ENCODE data around the gene ALPK3. TPM values are rescaled to one million over a fixed set of nuclear protein-coding genes. Genes with fewer than 3 reads are reported as not detected.

The ALPK3 gene, protein sequence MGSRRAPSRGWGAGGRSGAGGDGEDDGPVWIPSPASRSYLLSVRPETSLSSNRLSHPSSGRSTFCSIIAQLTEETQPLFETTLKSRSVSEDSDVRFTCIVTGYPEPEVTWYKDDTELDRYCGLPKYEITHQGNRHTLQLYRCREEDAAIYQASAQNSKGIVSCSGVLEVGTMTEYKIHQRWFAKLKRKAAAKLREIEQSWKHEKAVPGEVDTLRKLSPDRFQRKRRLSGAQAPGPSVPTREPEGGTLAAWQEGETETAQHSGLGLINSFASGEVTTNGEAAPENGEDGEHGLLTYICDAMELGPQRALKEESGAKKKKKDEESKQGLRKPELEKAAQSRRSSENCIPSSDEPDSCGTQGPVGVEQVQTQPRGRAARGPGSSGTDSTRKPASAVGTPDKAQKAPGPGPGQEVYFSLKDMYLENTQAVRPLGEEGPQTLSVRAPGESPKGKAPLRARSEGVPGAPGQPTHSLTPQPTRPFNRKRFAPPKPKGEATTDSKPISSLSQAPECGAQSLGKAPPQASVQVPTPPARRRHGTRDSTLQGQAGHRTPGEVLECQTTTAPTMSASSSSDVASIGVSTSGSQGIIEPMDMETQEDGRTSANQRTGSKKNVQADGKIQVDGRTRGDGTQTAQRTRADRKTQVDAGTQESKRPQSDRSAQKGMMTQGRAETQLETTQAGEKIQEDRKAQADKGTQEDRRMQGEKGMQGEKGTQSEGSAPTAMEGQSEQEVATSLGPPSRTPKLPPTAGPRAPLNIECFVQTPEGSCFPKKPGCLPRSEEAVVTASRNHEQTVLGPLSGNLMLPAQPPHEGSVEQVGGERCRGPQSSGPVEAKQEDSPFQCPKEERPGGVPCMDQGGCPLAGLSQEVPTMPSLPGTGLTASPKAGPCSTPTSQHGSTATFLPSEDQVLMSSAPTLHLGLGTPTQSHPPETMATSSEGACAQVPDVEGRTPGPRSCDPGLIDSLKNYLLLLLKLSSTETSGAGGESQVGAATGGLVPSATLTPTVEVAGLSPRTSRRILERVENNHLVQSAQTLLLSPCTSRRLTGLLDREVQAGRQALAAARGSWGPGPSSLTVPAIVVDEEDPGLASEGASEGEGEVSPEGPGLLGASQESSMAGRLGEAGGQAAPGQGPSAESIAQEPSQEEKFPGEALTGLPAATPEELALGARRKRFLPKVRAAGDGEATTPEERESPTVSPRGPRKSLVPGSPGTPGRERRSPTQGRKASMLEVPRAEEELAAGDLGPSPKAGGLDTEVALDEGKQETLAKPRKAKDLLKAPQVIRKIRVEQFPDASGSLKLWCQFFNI (N-terminal part only)
- 0.34 TPM in 2 replicates for total RNA-seq

DNA sequence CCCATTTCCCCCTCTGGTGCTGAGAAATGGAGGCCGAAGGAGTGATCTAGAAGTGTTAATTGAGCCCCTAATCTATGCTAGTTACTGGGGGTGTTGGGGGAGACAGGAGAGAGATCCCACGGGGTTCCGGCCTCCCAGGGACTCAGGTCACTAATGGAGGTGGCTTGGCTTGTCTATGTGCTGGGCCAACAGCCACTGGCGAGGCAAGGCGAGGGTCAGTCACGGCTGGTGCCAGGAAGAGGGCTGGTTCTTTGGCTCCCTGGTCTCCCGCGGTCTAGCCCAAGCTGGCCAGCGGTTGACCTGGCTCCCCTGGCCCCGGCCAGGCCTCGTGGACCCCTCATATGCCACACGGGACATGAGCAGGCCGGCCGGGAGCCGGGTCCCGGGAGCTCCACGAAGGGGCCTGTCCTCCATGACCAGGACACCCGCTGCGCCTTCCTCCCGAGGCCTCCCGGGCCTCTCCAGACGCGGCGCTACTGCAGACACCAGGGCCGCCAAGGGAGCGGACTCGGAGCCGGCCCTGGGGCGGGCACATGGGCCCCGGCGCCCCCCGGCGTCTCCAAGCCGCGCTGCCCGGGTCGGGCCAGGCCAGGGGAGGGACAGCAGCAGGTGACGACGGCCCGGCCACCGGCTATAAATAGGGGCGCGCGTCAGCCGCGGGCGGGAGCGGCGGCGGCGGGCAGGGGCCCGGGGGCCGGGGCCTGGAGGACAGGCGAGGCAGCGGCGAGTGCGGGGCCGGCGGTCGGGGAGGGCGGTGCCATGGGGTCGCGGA lies at the start of gene ALPK3:
ALPK3 (plus strand) TSS at position 663 of the 772 bp plus-strand sequence; CDS start at position 760, 97 bp downstream.
- Mint-ChIP-seq H3K4me3 (ENCODE audit: low read depth) (no peak within 1 kb of the TSS), H3K9me3 (no peaks in the 10 kb centered on the region), H3K27me3 (ENCODE audit: low read depth) (peaks cover 6% of the 10 kb centered on the region), H3K36me3 (ENCODE audit: low read depth) (no peaks in the 10 kb centered on the region), H3K4me1 (ENCODE audit: low read depth) (peaks cover 6% of the 10 kb centered on the region), H3K27ac (no peak within 1 kb of the TSS)
- no peak for DNase-seq (ENCODE audit: low spot score)
- intact Hi-C loops (cut with micrococcal nuclease): no loop called here

DNA sequence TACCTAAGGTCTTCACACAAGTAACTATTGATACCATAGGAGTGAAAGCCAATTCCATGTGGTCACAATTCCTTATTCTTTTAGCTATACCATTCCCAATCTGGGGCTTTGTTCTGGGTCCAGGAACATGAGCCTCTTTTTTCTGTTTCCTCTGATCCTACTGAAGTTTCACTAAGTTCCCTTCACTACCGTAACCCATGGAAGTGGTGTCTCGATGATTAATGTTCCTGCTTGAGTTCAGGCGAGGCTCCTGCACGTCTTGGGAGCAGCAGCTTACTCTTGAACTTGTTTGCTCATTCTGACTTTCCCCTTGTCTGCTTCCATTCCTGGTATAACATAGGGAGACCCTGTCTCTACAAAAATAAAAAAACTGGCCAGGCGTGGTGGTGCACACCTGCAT lies 45.1 kb upstream of the ALPK3 start:
- peaks cover 52% of the 10 kb centered on the region for H3K36me3 Mint-ChIP-seq (ENCODE audit: low read depth)
- DNase-seq (ENCODE audit: low spot score): no peak
- H3K27me3 Mint-ChIP-seq (ENCODE audit: low read depth): no peaks in the 10 kb centered on the region
- intact Hi-C loops (cut with micrococcal nuclease): no loop called here
- H3K9me3 Mint-ChIP-seq: no peaks in the 10 kb centered on the region
- no peak overlapping the region for H3K4me3 Mint-ChIP-seq (ENCODE audit: low read depth)
- H3K27ac Mint-ChIP-seq: no peak overlapping the region
- H3K4me1 Mint-ChIP-seq (ENCODE audit: low read depth): peaks cover 14% of the 10 kb centered on the region

DNA sequence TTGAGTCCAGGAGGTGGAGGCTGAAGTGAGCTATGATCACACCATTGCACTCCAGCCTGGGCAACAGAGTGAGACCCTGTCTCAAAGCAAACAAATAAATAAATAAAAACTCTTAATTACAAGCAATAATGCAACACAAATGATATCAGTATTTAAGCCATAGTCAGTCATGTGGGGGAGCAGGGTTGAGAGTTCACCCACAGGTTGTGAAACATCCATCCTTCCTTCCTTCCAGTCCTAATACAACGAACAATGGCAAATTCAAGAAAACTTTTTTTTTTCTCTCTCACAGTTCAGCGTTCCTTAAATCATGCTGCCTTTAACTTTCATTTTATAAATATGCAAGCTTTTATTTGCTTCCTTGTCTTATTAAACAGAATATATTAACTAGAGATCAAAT lies 44.7 kb upstream of the ALPK3 start:
- H3K9me3 Mint-ChIP-seq: no peaks in the 10 kb centered on the region
- no peaks in the 10 kb centered on the region for H3K27me3 Mint-ChIP-seq (ENCODE audit: low read depth)
- H3K36me3 Mint-ChIP-seq (ENCODE audit: low read depth): peaks cover 48% of the 10 kb centered on the region
- intact Hi-C loops (cut with micrococcal nuclease): no loop called here
- peaks cover 14% of the 10 kb centered on the region for H3K4me1 Mint-ChIP-seq (ENCODE audit: low read depth)
- no peak for DNase-seq (ENCODE audit: low spot score)
- H3K27ac Mint-ChIP-seq: no peak overlapping the region
- H3K4me3 Mint-ChIP-seq (ENCODE audit: low read depth): no peak overlapping the region

DNA sequence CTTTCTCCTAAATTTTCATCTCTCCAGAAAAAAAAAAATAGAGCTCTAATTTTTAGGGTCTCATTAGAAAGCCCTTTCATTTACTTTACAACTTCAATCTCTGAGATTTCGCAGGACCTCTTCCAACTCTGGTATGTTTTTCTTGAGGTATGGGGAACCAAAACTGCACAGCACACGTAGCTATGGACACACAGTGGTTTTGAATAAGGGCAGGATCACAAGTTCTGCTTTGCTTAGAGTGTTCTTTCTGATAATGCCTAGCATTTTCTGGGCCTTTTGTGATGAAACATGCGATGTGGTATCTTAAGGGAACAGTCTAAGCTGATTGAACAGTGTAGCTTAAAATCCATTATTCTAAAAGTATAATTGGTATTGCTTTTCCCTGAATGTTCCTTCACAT lies 43.4 kb upstream of the ALPK3 start:
- intact Hi-C loops (cut with micrococcal nuclease): no loop called here
- Mint-ChIP-seq H3K27ac (no peak overlapping the region), H3K4me3 (ENCODE audit: low read depth) (no peak overlapping the region), H3K36me3 (ENCODE audit: low read depth) (peaks cover 48% of the 10 kb centered on the region), H3K9me3 (no peaks in the 10 kb centered on the region), H3K27me3 (ENCODE audit: low read depth) (no peaks in the 10 kb centered on the region), H3K4me1 (ENCODE audit: low read depth) (peaks cover 17% of the 10 kb centered on the region)
- no peak for DNase-seq (ENCODE audit: low spot score)

DNA sequence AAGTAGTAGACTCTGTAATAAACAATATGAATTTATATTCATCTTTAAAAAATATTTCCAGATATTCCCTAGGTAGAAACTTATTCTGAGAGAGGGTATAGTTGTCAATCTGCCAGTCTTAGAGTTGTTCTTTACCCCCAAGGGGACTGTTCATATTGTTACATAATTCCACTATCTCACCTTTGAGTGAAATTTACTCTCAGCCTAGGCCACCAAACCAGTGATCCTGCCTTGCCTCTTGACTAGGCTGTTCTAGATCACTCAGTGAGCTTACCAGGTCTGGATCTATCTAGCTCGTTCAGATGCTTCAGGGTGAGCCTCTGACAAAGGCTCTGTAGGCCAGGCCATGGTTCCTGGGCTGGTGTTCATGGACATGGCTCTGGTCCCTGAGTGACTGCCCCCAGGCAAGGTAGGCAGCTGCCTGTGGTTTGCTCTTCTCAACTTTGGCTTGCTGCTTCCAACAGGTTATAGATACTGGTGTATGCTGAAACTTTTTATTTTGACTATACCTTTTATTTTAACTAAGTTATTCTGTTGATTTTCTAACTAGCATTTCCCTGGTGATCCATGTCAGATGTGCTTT lies 41.2 kb upstream of the ALPK3 start:
- Mint-ChIP-seq H3K27ac (no peak overlapping the region), H3K9me3 (no peaks in the 10 kb centered on the region), H3K4me3 (ENCODE audit: low read depth) (no peak overlapping the region), H3K4me1 (ENCODE audit: low read depth) (peaks cover 9% of the 10 kb centered on the region), H3K27me3 (ENCODE audit: low read depth) (no peaks in the 10 kb centered on the region), H3K36me3 (ENCODE audit: low read depth) (peaks cover 39% of the 10 kb centered on the region)
- DNase-seq (ENCODE audit: low spot score): no peak
- intact Hi-C loops (cut with micrococcal nuclease): no loop called here

DNA sequence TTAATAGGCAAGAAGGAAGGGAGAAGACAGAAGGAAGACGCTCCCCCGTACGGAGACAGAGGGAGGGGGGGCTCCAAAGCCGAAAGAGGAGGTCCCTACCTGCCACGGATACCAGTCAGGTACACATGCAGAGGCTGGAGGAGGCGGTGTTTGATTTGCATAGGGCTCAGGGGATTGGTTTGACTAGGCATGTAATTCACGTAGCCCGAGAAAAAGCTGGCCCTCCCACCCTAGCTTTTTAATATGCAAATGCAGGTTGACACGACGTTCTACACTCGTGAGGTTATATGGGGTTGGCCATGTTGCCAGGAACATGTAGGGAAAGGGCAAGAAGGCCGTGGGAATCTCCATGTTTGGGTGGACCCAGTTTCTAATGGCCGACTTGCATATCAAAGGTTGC lies 39.0 kb upstream of the ALPK3 start:
- Mint-ChIP-seq H3K4me3 (ENCODE audit: low read depth) (no peak overlapping the region), H3K27ac (no peak overlapping the region), H3K4me1 (ENCODE audit: low read depth) (peaks cover 15% of the 10 kb centered on the region), H3K27me3 (ENCODE audit: low read depth) (no peaks in the 10 kb centered on the region), H3K9me3 (no peaks in the 10 kb centered on the region), H3K36me3 (ENCODE audit: low read depth) (peaks cover 42% of the 10 kb centered on the region)
- intact Hi-C loops (cut with micrococcal nuclease): no loop called here
- DNase-seq (ENCODE audit: low spot score): no peak

DNA sequence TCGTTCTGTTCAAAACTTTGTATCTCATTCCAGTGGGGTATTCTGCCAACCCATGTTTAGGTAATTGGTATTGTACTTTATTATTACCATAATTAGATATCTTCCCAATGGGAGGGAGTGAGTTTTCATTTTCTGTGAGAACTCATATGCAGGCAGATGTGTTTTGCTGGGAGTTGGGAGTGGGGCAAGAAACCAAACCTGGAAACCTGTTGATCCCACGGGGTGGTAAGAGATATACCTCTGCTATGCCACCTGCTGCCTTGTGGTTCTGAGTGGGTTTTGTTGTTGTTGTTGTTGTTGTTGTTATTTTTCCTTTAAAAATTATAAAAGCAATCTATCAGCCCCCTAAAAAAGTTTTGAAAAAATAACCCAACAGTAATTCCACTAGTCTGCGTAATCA lies 36.7 kb upstream of the ALPK3 start:
- intact Hi-C loops (cut with micrococcal nuclease): no loop called here
- no peaks in the 10 kb centered on the region for H3K27me3 Mint-ChIP-seq (ENCODE audit: low read depth)
- no peak for DNase-seq (ENCODE audit: low spot score)
- peaks cover 16% of the 10 kb centered on the region for H3K4me1 Mint-ChIP-seq (ENCODE audit: low read depth)
- no peak overlapping the region for H3K27ac Mint-ChIP-seq
- H3K9me3 Mint-ChIP-seq: no peaks in the 10 kb centered on the region
- no peak overlapping the region for H3K4me3 Mint-ChIP-seq (ENCODE audit: low read depth)
- peaks cover 53% of the 10 kb centered on the region for H3K36me3 Mint-ChIP-seq (ENCODE audit: low read depth)

DNA sequence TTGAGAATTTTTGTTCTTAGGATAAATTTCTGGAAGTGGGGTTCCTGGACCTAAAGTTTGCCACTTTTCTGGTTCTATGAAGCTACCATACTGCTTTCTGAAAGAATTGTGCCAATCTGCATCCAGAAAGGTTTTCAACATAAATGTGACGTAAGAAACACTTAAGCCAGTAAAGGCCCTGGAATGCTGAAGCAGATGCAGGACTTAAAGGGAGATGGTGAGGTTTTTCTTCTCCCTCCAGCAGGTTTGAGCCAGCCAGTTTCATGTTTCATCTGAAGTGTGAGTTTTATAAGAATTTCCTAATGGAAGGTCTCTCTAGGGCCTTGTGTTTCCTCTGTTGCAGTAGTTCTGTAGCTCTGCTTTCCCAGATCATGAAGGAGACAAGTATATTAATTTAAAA lies 35.7 kb upstream of the ALPK3 start:
- intact Hi-C loops (cut with micrococcal nuclease): no loop called here
- Mint-ChIP-seq H3K36me3 (ENCODE audit: low read depth) (peaks cover 58% of the 10 kb centered on the region), H3K27ac (no peak overlapping the region), H3K4me1 (ENCODE audit: low read depth) (peaks cover 21% of the 10 kb centered on the region), H3K4me3 (ENCODE audit: low read depth) (no peak overlapping the region), H3K27me3 (ENCODE audit: low read depth) (no peaks in the 10 kb centered on the region), H3K9me3 (no peaks in the 10 kb centered on the region)
- DNase-seq (ENCODE audit: low spot score): no peak

DNA sequence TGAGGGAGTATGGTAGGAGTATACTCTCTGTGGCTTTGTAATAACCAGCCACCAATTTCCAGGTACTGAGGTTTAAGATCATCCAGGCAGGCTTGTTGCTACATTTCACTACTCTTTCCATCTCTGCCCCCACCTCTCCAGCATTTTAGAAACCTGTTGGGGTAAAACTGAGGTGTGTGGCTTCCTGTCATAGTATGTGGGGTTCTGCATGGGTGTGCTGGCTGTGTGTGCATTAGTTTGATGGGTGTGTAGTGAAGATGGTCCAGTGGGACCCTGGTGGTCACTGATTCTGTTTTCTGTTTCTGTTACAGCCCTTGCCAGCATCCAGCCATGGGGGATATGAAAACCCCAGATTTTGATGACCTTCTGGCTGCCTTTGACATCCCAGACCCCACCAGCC lies 34.8 kb upstream of the ALPK3 start:
- no peak overlapping the region for H3K4me3 Mint-ChIP-seq (ENCODE audit: low read depth)
- no peaks in the 10 kb centered on the region for H3K27me3 Mint-ChIP-seq (ENCODE audit: low read depth)
- peaks cover 21% of the 10 kb centered on the region for H3K4me1 Mint-ChIP-seq (ENCODE audit: low read depth)
- intact Hi-C loops (cut with micrococcal nuclease): no loop called here
- H3K9me3 Mint-ChIP-seq: no peaks in the 10 kb centered on the region
- H3K27ac Mint-ChIP-seq: no peak overlapping the region
- peaks cover 58% of the 10 kb centered on the region for H3K36me3 Mint-ChIP-seq (ENCODE audit: low read depth)
- no peak for DNase-seq (ENCODE audit: low spot score)

DNA sequence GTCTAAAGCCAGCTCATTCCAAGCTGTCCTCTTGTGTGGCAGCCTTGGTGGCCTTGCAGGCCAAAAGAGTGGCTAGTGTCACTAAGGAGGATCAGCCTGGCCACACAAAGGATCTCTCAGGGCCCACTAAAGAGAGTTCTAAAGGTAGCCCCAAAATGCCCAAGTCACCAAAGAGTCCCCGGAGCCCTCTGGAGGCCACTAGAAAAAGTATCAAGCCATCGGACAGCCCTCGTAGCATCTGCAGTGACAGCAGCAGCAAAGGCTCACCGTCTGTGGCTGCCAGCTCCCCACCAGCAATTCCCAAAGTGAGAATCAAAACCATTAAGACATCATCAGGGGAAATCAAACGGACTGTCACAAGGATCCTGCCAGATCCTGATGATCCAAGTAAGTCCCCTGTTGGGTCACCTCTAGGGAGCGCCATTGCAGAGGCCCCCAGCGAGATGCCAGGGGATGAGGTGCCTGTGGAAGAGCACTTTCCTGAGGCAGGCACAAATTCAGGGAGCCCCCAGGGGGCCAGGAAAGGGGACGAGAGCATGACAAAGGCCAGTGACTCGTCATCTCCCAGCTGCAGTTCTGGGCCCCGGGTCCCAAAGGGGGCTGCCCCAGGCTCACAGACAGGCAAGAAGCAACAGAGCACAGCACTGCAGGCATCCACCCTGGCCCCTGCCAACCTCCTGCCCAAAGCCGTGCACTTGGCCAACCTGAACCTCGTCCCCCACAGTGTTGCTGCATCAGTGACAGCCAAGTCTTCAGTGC lies 33.5 kb upstream of the ALPK3 start:
- H3K27ac Mint-ChIP-seq: no peak overlapping the region
- peaks cover 62% of the 10 kb centered on the region for H3K36me3 Mint-ChIP-seq (ENCODE audit: low read depth)
- H3K4me3 Mint-ChIP-seq (ENCODE audit: low read depth): no peak overlapping the region
- peaks cover 26% of the 10 kb centered on the region for H3K4me1 Mint-ChIP-seq (ENCODE audit: low read depth)
- intact Hi-C loops (cut with micrococcal nuclease): no loop called here
- H3K27me3 Mint-ChIP-seq (ENCODE audit: low read depth): no peaks in the 10 kb centered on the region
- H3K9me3 Mint-ChIP-seq: no peaks in the 10 kb centered on the region
- no peak for DNase-seq (ENCODE audit: low spot score)

DNA sequence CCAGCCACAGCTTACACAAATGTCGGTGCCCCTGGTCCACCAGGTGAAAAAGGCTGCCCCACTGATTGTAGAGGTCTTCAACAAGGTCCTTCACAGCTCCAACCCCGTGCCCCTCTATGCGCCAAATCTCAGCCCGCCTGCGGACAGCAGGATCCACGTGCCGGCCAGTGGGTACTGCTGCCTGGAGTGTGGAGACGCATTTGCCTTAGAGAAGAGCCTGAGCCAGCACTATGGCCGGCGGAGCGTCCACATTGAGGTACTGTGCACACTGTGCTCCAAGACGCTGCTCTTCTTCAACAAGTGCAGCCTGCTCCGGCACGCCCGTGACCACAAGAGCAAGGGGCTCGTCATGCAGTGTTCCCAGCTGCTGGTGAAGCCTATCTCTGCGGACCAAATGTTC lies 32.9 kb upstream of the ALPK3 start:
- H3K36me3 Mint-ChIP-seq (ENCODE audit: low read depth): peaks cover 61% of the 10 kb centered on the region
- no peaks in the 10 kb centered on the region for H3K9me3 Mint-ChIP-seq
- peaks cover 24% of the 10 kb centered on the region for H3K4me1 Mint-ChIP-seq (ENCODE audit: low read depth)
- no peak overlapping the region for H3K4me3 Mint-ChIP-seq (ENCODE audit: low read depth)
- no peak for DNase-seq (ENCODE audit: low spot score)
- intact Hi-C loops (cut with micrococcal nuclease): no loop called here
- H3K27me3 Mint-ChIP-seq (ENCODE audit: low read depth): no peaks in the 10 kb centered on the region
- H3K27ac Mint-ChIP-seq: no peak overlapping the region

Data from activated T-helper 2 cell treated with anti-CD3 and anti-CD28 coated beads, Interferon-gamma antibody, Interleukin-2, Interleukin-4, amounts not matched to agents 10 μg/mL and 5 μg/mL and 100 μg/mL, durations not matched to agents 14 hours and 24 hours and 36 hours (primary cell).